GM18505 (cell line): Measurements from ENCODE around the gene GNAI3.

Experiments used
- ATAC-seq: cut with Tn5 transposase; IDR thresholded peaks from one replicate; pipeline ENCODE4 v1.9.1; 2021; ENCODE audit not compliant: unreplicated experiment
- POLR2A ChIP-seq: IDR thresholded peaks from 4 replicates; pipeline ENCODE4 v1.6.1; 2011; ENCODE audit warnings: borderline replicate concordance; ENCODE audit not compliant: insufficient read depth, insufficient read length; ENCODE audit errors: extremely low read depth

GNAI3 gene

GRCh38 chr1:109548321-109549267 lies at the start of gene GNAI3:
TSS of gene GNAI3 (plus strand) at chr1:109548615. CDS start at chr1:109548721, 106 bp downstream.
- peak; percentile 82 for ATAC-seq
- peak; percentile 93 for TF ChIP-seq POLR2A

DNA sequence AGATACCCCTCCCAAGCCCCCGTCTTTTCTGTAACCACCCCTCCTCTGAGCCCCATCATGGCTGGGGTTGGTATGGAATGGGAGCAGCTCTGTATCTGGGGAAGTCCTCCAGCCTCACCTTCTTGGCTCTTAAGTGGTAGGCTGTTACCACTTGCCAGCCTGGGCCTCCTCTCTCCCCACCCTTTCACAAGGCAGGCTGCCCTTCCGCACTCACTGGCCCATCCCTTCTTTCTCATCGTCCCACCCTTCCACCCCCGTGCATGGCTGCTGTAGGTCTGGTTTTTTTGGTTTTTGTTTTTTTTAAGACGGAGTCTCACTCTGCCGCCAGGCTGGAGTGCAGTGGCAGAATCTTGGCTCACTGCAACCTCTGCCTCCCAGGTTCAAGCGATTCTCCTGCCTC lies 49.3 kb upstream of the GNAI3 start:
- TF ChIP-seq POLR2A, result no peak
- no peak for ATAC-seq

- no peak for TF ChIP-seq POLR2A
- no peak for ATAC-seq
Measured at GRCh38 chr1:109499661-109500536, 48.5 kb upstream of the GNAI3 start.

GRCh38 chr1:109500941-109501381 lies 47.5 kb upstream of the GNAI3 start:
- TF ChIP-seq POLR2A, result no peak
- no peak for ATAC-seq

DNA sequence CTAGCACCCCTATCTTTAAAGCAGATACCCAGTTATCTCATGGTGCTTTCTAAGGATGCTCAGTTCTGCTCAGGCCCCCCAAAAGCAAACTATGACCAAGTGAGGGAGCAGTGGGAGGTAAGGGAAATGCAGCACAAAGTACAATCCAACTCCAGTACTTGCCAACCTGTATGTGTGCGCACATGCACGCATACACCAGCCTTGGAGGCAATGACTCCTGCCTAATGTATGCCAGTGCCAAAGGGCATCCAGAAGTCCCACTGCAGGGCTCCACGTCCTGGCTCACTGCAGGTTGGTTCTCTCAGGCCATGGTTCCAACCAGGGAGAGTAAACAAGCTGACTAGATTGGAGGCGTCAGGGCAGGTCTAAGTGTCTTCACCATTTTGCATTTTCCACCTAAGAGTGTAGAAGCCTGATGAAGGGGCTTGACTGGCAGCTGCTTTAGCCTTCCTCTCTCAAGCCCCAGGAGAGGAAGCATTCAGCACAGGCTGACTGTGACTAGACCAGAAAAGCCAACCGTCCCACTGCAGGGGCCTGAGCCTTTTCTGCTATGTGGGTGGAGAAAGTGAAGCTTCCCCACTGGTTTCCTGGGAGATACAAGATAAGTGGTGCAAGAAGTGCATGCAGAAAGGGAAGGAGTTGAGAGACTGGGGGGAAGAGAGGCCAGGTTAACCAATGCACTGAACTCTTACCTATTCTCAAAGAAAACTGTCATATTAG lies 46.6 kb upstream of the GNAI3 start:
- no peak for ATAC-seq
- TF ChIP-seq POLR2A, result no peak

DNA sequence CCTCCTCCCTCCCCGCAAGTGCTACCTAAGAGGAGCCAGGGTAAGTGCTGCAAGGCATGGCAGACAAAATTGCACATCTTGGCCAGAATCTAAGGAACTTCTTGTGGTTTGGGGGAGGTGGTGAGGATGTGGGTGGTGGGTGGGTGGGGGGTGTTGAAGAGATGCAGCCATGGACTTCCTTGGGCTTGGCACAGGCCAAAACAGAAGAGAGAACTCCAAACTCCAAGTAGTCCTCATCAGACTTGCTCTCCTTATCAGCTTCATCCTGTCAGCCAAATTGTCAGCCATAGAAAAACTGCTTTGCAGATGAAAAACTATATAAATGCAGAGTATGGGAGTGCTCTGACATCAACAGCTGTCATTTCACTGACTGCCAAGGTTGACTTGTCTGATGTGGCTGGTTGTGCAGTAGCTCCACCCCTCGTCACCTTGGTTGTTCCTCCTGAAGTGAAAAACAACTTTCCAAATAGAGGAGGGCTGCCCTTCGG lies 46.0 kb upstream of the GNAI3 start:
- no peak for TF ChIP-seq POLR2A
- ATAC-seq, result no peak

- no peak for TF ChIP-seq POLR2A
- ATAC-seq, result no peak
Measured at GRCh38 chr1:109503935-109504334, 44.5 kb upstream of the GNAI3 start.

- no peak for ATAC-seq
- no peak for TF ChIP-seq POLR2A
Measured at GRCh38 chr1:109504974-109505373, 43.4 kb upstream of the GNAI3 start.

DNA sequence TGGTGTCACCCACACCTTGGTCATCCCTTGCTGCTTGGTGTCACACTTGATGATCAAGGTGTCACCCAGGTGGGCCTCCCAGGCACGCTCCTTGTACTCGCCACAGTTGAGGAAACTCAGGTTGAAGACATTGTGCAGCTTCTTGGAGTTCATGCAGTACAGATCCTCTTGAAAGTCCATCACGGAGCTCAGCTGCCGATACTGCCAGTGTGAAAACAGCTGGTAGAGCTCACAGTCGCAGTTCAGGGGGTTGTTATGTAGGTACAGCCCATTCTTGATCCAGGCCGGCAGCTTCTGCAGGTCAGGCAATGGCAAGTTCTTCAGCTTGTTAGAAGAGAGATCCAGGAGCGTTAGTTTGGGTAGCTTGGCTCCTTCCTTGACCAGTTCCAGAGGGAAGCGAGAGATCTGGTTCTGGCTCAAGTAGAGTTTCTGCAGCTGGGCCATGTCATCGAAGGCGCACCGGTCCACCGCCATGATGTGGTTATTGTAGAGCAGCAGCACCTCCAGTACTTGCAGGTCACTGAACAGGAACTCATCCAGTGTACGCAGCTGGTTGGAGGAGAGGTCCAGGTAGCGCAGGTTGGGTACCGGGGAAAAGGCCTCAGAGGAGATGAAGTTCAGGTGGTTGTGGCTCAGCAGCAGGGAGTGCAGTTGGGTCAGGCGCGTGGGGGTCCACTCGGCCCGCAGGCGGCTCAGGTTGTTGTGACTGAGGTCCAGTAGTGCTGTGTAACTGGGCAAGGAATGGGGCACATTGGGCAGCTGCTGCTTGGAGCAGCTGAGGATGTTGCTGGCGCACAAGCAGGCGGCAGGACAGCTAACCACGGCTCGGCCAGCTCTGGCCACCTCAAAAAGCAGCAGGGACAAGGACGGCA lies 40.2 kb upstream of the GNAI3 start:
- no peak for TF ChIP-seq POLR2A
- ATAC-seq, result no peak

GRCh38 chr1:109508873-109509175 lies 39.6 kb upstream of the GNAI3 start:
- no peak for ATAC-seq

GRCh38 chr1:109509176-109510134 lies 39.0 kb upstream of the GNAI3 start, which contains the start of gene AMIGO1:
TSS of gene AMIGO1 (minus strand) at chr1:109509727. CDS start at chr1:109508912, 815 bp downstream.
- ATAC-seq, result no peak
- TF ChIP-seq POLR2A, result no peak

More at GRCh38 chr1:109508873-109509175, 39.6 kb upstream of the GNAI3 start:
- TF ChIP-seq POLR2A, result no peak
